NCI-H82 treated with DMSO at 0.1 percent for 48 hours (cell line): ENCODE data around the gene MAGT1.
"Not testable (repeated sequence)": the region's sequence is repeated elsewhere in the genome, so short reads cannot be mapped to it uniquely, and the experiment has no call there.

Experiments
- DNase-seq: peaks from one replicate; lab custom pipeline; 2025; ENCODE audit not compliant: unreplicated experiment; lab: John Stamatoyannopoulos, UW

Gene MAGT1

GRCh38 chrX:77875372-77875771 lies 19.9 kb downstream of the MAGT1 start:
- no peak for DNase-seq

GRCh38 chrX:77831544-77831943 lies 63.7 kb downstream of the MAGT1 start:
- DNase-seq: not testable (repeated sequence)

GRCh38 chrX:77821989-77822388 lies 73.2 kb downstream of the MAGT1 start:
- not testable (repeated sequence) for DNase-seq

- no peak for DNase-seq
Measured at GRCh38 chrX:77820091-77820727, 75.0 kb downstream of the MAGT1 start.

- no peak for DNase-seq
Measured at GRCh38 chrX:77814210-77814609, 81.0 kb downstream of the MAGT1 start.

- no peak for DNase-seq
Measured at GRCh38 chrX:77802201-77802600, 93.0 kb downstream of the MAGT1 start.

GRCh38 chrX:77795124-77795523 lies 100.1 kb downstream of the MAGT1 start:
- no peak for DNase-seq

GRCh38 chrX:77793946-77794345 lies 101.3 kb downstream of the MAGT1 start:
- no peak for DNase-seq

GRCh38 chrX:77788050-77788449 lies 107.2 kb downstream of the MAGT1 start:
- no peak for DNase-seq

- DNase-seq: no peak
Measured at GRCh38 chrX:77786365-77786680, 108.9 kb downstream of the MAGT1 start.

GRCh38 chrX:77785486-77786364 lies 109.5 kb downstream of the MAGT1 start, which contains the start of gene ATRX:
TSS of gene ATRX (minus strand) at chrX:77786216. CDS start at chrX:77786001, 215 bp downstream.
- DNase-seq: peak; percentile 78

GRCh38 chrX:77779695-77780094 lies 115.5 kb downstream of the MAGT1 start:
- DNase-seq: no peak

GRCh38 chrX:77776659-77777058 lies 118.6 kb downstream of the MAGT1 start:
- no peak for DNase-seq
